GM12878 (cell line): Measurements from ENCODE around the gene CMTM4. TPM values are rescaled to one million over a fixed set of nuclear protein-coding genes. Genes with fewer than 3 reads are reported as not detected.
A peak's percentile ranks its signal among the peaks of the same experiment; 100 is the strongest.

ENCODE experiments used
- CREB1 ChIP-seq: IDR thresholded peaks from 2 replicates; pipeline ENCODE4 v1.6.1; 2012; ENCODE audit warnings: low read depth, mild to moderate bottlenecking, inconsistent platforms
- ESRRA ChIP-seq: IDR thresholded peaks from 2 replicates; pipeline ENCODE4 v1.6.1; 2012; ENCODE audit warnings: mild to moderate bottlenecking, low read length, improper control_type of control experiment
- GATAD2B ChIP-seq: fragments of 450-650 bp; conservative IDR thresholded peaks from 2 replicates; pipeline ENCODE4 v1.6.1; 2017; ENCODE audit warnings: low read depth, mild to moderate bottlenecking, moderate library complexity
- LARP7 ChIP-seq: fragments of 450-650 bp; IDR thresholded peaks from 2 replicates; pipeline ENCODE4 v1.6.1; 2017; ENCODE audit warnings: mild to moderate bottlenecking
- MTA3 ChIP-seq: IDR thresholded peaks from 2 replicates; pipeline ENCODE4 v1.6.1; 2012; ENCODE audit warnings: low read length, inconsistent platforms, borderline replicate concordance
- MXI1 ChIP-seq: fragments of 150-350 bp; IDR thresholded peaks from 2 replicates; pipeline ENCODE4 v1.6.1; 2011; ENCODE audit warnings: low read depth, mild to moderate bottlenecking, inconsistent platforms, low read length, improper control_type of control experiment
- TCF12 ChIP-seq: IDR thresholded peaks from 2 replicates; pipeline ENCODE4 v1.6.1; 2011; ENCODE audit warnings: low read depth, mild to moderate bottlenecking, low read length
- polyA plus RNA-seq, 11 experiments: library from polyadenylated mRNA; depleted of rRNA in 4 of 11; unstranded in 6 of 11; stranded (reverse) in 5 of 11; fragments of >200 nt; fragmentation: Nextera tagmentation in 4 of 11; fragmentation: Illumina TruSeq in 1 of 11; extraction: Ambion mirVana in 4 of 11; extraction: Trizol in 1 of 11; gene quantifications; 1 replicate in 1 of 11; 2 replicates in 10 of 11; pipeline versions ENCODE4 v1.2.1 to v1.2.3, GENCODE V29; 2011 to 2016; ENCODE audit warnings: inconsistent platforms in 2 of 11, missing spikeins in 2 of 11, low read depth in 1 of 11
- total RNA-seq, 4 experiments: library from RNA; depleted of rRNA in 3 of 4; stranded (reverse); fragments of >200 nt in 3 of 4; fragmentation: Illumina TruSeq in 1 of 4; extraction: Trizol in 1 of 4; gene quantifications; 2 replicates each; pipeline versions ENCODE4 v1.2.1 to v1.2.3, GENCODE V29; 2013 to 2021
- TF ChIP-seq, protein P1 (sequence below): fragments of 450-650 bp; IDR thresholded peaks from 2 replicates; pipeline ENCODE4 v1.6.1; 2017; ENCODE audit warnings: antibody characterized with exemption, mild to moderate bottlenecking, moderate library complexity
- TF ChIP-seq, protein P2 (sequence below): fragments of 450-650 bp; formaldehyde crosslinking; IDR thresholded peaks from 2 replicates; pipeline ENCODE4 v1.4.0; 2022; ENCODE audit warnings: mild to moderate bottlenecking, moderate library complexity

The CMTM4 gene
- total and polyA plus RNA-seq, 10 of the 15 experiments (the other 5 are each of a cell fraction or from before 2014, with no cell fraction given) = 0.02 to 0.43 (median 0.15) TPM; not detected in 2

- TF ChIP-seq, protein P1, sequence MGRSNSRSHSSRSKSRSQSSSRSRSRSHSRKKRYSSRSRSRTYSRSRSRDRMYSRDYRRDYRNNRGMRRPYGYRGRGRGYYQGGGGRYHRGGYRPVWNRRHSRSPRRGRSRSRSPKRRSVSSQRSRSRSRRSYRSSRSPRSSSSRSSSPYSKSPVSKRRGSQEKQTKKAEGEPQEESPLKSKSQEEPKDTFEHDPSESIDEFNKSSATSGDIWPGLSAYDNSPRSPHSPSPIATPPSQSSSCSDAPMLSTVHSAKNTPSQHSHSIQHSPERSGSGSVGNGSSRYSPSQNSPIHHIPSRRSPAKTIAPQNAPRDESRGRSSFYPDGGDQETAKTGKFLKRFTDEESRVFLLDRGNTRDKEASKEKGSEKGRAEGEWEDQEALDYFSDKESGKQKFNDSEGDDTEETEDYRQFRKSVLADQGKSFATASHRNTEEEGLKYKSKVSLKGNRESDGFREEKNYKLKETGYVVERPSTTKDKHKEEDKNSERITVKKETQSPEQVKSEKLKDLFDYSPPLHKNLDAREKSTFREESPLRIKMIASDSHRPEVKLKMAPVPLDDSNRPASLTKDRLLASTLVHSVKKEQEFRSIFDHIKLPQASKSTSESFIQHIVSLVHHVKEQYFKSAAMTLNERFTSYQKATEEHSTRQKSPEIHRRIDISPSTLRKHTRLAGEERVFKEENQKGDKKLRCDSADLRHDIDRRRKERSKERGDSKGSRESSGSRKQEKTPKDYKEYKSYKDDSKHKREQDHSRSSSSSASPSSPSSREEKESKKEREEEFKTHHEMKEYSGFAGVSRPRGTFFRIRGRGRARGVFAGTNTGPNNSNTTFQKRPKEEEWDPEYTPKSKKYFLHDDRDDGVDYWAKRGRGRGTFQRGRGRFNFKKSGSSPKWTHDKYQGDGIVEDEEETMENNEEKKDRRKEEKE = no peak
- TF ChIP-seq, protein P2, sequence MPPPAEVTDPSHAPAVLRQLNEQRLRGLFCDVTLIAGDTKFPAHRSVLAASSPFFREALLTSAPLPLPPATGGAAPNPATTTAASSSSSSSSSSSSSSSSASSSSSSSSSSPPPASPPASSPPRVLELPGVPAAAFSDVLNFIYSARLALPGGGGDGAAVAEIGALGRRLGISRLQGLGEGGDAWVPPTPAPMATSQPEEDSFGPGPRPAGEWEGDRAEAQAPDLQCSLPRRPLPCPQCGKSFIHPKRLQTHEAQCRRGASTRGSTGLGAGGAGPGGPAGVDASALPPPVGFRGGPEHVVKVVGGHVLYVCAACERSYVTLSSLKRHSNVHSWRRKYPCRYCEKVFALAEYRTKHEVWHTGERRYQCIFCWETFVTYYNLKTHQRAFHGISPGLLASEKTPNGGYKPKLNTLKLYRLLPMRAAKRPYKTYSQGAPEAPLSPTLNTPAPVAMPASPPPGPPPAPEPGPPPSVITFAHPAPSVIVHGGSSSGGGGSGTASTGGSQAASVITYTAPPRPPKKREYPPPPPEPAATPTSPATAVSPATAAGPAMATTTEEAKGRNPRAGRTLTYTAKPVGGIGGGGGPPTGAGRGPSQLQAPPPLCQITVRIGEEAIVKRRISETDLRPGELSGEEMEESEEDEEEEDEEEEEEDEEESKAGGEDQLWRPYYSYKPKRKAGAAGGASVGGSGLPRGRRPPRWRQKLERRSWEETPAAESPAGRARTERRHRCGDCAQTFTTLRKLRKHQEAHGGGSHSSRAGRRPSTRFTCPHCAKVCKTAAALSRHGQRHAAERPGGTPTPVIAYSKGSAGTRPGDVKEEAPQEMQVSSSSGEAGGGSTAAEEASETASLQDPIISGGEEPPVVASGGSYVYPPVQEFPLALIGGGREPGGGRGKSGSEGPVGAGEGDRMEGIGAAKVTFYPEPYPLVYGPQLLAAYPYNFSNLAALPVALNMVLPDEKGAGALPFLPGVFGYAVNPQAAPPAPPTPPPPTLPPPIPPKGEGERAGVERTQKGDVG (CRISPR knock-in tag) = no peak
- TF ChIP-seq MXI1 (no peak), LARP7 (no peak), TCF12 (no peak), ESRRA (no peak), GATAD2B (0 out of 2 replicates have a peak, but pooled peaks have one; percentile 38), CREB1 (no peak), MTA3 (no peak)
Observed at GRCh38 chr16:66603537-66604375, 92.8 kb downstream of the CMTM4 start (continued).
